IPS DF 4.7 (cell line): Measurements from ENCODE around the gene SLC2A8.

ENCODE experiments used
- DNase-seq: peaks from one replicate; pipeline ENCODE4 v3.0.0-alpha.2; 2013; ENCODE audit warnings: low spot score; ENCODE audit errors: extremely low read depth

The SLC2A8 gene, protein sequence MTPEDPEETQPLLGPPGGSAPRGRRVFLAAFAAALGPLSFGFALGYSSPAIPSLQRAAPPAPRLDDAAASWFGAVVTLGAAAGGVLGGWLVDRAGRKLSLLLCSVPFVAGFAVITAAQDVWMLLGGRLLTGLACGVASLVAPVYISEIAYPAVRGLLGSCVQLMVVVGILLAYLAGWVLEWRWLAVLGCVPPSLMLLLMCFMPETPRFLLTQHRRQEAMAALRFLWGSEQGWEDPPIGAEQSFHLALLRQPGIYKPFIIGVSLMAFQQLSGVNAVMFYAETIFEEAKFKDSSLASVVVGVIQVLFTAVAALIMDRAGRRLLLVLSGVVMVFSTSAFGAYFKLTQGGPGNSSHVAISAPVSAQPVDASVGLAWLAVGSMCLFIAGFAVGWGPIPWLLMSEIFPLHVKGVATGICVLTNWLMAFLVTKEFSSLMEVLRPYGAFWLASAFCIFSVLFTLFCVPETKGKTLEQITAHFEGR

DNA sequence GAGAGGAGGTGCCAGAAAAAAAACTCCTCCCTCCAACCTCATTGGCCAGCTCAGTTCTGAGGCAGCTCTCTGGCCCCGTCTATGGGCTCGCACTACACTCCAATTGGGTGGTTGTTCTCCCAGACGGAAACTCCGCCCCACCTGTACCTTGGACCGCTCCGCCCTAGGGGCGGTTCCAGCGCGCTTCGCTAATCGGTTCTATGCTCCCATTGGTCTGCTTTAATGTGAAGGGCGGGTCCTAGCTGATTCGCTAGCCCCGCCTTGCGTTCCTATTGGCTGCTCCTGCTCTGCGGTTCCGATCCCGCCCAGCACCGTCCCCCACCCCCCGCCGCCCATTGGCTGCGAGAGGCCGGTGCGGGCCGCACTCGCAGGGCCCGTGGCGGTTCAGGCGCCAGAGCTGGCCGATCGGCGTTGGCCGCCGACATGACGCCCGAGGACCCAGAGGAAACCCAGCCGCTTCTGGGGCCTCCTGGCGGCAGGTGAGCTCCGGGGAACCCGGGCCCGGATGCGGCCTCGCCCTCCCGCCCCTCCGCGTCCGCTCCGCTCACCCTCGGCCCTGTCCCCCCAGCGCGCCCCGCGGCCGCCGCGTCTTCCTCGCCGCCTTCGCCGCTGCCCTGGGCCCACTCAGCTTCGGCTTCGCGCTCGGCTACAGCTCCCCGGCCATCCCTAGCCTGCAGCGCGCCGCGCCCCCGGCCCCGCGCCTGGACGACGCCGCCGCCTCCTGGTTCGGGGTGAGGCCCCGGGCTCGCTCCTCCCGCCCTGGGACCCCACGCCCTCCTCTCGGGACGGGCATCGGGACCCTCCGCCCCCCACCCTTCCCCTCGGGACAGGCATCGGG lies at the start of gene SLC2A8:
Gene SLC2A8 (plus strand): TSS at position 362 of the 838 bp plus-strand sequence. CDS start 62 bp downstream, at position 424.
- DNase-seq, result peak; percentile 99

DNA sequence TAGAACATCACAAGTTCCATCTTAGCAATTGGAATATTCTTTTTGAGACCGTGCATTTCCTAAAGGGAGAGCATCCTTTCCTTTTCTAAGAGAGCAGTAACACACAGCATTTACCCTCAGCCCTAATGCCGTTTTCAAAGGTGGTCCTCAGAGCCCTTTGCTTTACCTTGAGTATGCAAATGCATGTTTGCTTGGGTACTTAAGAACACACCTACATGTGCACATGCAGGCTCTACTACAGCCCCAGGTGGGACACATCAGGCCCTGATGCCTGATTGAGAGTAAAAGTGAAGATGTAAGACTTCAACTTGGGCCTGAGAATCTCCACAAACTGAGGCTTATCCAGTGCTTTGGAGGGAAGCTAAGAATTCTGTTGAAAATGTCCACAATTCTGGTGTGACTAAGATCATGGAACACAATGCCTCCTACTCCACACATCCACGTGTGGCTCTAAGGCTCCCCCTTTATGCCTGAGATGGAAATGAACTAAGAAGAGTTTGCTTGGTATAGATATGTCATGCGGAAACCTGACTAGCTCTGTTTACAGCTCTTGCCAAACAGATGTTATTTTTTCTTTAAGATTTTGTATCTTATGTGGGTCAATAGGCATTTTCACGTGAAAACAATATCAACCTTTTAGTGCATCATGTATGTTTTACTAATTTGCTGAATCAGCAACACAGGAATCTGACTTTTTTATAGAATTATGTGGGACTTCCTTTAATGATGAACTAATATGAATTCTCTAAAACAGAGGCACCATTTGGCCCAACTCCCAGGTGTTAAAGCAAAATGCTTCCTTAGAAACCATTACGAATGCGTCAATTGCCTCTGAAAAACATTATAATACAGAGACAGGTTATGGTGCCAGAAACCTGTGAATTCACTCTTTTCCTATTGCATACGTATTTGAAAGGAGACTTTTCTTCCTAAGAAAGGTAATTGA lies 48.9 kb upstream of the SLC2A8 start:
- no peak for DNase-seq

DNA sequence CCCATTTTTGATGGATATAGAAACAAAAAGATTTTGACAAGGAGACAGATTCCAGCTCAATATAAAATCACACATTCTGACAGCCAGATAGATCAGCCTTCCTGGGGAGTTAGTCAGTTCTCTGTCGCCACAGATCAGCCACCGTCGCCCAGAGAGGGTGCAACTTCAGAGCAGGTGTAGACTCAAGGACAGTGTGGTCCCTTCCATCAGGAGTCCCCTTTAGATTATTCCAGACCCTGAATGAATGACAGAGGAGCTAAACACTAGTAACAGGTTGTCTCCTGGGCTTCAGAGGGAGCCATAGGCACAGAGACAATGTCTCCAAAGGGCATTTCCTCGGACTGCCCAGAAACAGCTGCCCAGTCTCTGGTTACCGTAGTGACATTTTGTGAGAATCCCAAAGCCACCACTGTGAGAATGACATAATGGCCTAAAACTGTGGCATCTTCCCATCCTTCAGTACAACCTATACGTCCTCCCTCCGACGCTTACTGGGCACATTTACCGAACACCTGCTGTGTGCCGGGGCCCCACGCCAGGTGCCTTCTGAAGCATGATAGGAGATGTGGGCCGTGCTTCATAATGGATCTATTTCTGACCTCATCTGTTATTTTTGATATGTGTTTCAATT lies 47.4 kb upstream of the SLC2A8 start:
- DNase-seq, result no peak

DNA sequence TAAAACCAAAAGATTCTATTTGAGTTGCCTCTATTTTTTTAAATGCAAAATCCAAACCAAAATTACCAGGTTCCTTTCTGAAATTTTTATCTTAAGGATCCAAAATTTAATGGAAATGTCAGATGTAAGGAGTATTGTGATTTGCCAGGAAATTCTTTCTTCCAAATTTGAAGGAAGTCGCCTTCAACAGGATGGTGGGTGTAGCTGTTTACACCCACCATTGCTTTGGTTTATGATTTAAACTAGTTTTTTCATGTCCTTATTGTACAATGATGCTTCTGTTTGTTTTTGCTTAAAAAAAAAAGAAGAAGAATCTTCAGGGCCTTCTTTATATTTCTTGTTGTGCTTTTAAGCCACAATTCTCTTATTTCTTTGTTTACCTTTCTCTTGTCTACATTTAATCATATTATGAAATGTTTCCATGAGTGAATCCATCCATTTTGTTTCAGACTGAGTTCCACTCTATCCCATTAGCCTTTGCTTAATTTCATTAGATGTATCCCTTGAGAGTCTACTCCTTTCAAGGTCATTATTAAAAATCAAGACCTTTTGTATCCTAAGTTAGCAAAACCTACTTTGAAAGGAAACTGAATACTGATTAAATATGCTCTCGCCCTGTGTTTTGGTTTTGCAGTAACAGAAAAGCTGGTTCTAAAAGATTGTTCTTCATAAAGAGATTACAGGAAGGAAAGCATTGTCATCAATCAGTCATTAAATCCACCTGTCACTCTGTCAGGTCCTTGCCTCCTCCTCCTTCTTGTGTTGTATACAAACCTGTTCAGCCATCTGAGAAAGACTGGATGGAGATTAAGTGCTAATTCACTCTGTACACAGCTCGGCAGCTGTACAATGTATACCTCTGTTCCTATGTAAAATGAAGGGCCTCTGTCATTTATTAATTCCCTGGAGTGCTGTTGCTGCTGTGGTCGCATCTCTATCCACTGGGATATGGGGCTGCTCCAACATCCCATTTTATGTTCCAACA lies 45.5 kb upstream of the SLC2A8 start:
- no peak for DNase-seq

DNA sequence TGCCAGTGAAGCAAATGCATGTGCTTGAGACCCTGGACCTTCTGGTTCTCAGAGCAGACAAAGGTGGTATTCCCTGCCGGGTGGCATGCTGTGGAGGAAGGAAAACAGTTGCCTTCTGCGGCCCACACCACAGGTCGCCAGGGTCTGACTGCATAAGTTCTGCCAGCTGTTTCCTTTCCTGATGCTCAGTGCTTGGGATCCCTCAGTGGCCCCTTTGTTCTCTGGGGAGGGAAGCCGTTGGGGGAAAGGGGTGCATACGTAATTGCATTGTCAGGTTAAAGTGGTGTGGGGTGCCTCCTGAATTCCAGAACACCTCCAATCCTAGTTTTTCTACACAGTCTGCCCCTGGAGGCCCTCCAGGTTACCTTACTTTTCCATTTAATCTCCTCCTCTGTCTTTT lies 43.1 kb upstream of the SLC2A8 start:
- DNase-seq, result peak; percentile 75

DNA sequence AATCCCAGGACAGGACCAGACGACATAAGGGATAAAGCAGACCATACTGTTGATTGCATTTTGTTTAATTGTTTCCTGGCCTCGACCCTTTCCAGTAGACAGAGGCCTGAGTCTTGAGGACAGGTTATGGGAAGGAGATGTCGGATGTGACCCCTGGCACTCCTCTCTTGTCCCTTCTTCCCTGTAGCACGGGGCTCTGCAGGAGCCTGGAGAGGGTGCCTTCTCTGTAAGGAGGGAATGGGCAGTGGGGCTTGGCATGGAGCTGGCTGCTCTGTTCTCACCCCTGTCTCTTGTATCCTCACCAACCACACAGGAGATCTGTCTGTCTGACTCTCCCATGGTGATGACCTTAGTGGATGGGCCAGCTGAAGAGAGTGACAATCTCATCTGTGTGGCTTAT lies 40.1 kb upstream of the SLC2A8 start:
- DNase-seq, result no peak

DNA sequence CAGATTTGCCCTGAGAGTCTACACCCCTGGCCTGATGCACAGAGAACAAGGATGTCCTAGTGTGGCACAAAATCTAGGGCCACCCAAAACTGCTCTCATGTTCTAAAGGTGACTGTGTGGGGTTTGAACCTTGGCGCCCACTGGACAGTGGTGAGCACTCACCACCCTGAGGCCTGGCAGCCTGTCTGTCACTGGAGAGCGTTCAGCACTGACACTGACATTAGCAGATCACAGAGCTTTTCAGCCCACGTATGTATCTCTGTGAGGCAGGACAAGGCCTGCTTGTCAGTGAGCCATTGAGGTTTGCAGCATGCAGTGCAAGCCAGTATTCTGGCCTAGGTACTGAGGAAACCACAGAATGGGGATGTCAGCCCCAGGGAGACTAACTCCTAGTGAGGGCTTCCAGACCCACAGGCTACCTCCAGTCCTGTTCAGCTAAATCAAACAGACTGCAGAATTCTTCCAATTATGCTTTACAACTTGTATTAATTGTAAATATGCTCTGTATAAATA lies 38.9 kb upstream of the SLC2A8 start:
- DNase-seq, result no peak

DNA sequence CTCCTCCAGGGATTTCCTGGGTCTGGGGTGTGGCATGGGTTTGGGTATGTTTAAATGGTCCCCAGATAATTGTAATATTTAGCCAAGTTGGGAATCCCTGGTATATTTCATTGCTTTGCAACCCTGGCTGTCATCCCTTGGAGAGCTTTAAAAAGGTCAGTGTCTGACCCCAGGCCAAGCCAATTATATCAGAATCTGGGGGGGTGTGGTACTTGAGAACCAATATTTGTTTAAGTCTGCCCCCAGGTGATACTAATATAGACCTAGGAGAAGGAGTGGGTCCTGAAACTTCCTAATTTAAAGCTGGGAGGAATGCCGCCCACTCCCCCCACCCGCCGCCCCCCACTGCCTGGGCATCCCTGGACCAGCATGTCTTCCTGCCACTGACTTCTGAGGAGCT lies 38.2 kb upstream of the SLC2A8 start:
- no peak for DNase-seq

DNA sequence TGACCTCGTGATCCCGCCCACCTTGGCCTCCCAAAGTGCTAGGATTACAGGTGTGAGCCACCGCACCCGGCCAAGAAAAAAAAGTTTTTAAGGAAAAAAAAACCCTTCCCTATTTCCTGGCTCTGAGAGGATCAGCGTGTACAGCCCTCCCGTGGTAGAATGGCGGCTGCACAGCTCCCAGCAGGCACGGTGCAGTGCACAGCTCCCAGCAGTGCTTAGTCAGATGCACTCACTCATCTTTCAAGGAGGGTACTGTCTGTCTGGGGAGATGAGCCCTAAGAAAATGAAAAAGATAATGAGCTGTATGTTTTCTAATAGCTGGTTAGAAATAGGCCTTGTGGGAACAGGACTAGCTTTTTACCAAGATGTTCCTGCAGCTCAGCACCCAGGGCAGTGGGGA lies 36.7 kb upstream of the SLC2A8 start:
- DNase-seq, result no peak

DNA sequence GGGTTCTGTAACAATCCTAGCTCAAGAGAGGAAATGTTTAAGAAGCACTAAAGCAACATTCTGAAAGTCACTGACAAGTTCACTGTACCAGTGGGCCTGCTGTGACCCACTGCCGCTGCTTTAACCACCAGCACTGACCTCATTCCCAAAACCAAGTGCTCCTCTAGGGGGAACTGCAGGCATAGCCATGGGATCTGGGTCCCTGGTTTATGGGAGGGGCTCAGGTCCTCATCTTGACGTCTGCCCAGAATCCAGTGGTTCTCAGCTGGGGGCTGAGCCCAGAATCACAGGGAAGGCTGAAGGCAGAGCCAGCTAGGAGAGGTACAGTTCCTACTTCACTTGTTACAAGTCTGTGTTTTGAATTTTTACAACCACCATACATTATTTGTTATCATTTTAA lies 36.1 kb upstream of the SLC2A8 start:
- peak; percentile 41 for DNase-seq

DNA sequence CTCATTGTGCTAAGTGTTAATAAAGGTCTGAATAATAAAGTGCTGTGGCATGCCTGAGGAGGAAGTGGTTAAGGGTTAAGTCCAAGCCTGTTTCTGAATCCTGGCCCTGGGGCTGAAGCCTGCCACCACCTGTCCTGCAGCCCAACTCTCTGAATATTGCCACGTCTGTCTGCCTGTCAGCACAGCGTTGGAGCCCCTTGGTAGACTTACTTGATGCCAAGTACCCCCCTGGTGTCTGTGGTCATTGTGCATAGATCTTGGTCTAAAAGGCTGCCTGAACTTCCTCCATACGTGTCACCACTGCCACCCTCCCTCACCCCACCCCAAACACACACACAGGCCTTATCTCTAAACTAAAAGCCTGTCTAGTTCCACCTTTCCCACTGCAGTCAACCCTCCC lies 35.4 kb upstream of the SLC2A8 start:
- no peak for DNase-seq

DNA sequence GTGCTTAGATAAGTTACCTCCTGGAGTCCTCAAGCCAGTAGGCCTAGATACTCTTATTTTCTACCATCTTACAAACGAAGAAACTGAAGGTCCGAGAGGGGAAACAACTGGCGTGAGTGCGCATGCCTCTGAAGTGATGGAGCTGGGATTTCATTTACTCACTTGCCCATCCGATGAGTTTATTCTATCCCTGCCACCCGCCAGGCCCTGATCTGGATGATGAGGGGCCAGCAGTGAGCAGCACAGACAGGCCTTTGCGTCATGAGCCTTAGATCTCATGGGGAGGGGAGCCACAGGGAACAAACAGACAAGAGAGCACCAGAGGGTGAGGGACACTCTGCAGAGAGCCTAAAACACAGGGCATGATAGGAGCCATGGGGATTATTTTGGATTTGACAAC lies 34.1 kb upstream of the SLC2A8 start:
- DNase-seq, result no peak

DNA sequence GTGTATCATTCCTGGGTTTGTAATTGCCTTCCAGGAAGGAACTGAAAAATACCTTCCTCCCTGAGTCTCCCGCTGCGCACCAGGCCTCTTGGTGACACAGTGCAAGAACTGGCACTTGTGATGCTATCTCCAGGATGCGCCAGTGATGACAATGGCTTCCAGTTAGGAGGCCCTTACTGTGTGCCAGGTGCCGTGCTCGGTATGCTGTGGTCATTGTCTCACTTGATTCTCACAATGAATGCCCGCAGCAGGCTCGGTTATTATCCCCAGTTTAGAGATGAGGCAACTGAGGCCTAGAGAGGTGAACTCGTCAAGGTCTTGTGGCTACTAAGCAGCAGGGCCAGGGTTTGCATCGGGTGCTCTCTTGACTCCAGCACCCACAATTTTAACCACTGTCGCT lies 31.5 kb upstream of the SLC2A8 start:
- no peak for DNase-seq

DNA sequence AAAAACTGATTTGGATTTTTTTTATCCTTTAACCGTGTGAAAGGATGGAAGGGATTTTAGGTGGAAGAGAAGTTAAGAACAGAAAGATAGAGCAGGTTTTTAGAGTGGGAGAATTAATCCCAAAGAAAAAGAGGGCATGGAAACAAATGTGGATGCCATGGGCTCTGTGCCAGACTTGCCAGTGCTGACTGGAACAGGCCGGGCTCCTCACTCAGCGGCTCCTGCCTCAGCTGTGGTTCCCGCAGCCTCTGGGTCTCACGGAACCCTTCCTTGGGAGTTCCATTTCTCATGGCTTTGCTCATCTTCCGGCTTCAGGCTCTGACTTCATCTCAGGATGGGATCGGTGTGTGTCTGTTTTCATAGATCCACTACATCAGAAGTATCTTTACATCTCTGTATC lies 30.4 kb upstream of the SLC2A8 start:
- no peak for DNase-seq

DNA sequence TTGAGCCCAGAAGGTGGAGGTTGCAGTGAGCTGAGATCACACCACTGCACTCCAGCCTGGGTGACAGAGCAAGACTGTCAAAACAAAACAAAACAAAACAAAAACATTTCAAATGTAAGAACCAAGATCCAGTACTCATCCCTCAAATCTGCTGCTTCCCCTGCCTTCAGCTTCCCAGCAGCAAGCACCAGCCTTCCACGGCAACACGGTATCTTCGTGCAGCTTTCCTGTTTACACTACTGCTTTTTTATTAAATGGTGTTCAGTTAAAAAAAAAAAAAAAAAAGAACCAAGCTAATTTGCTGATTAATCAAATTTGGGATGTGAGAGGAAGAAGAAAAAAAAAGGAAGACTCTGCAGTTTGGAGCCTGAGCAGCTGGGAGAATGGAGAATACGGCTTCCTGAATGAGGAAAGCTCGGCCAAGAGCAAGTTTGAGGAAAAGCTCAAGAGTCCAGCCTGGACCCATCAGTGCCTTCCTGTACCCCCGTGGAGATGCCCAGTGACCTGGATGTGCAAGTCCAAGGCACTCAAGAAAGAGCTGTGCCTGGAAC lies 28.0 kb upstream of the SLC2A8 start:
- no peak for DNase-seq

DNA sequence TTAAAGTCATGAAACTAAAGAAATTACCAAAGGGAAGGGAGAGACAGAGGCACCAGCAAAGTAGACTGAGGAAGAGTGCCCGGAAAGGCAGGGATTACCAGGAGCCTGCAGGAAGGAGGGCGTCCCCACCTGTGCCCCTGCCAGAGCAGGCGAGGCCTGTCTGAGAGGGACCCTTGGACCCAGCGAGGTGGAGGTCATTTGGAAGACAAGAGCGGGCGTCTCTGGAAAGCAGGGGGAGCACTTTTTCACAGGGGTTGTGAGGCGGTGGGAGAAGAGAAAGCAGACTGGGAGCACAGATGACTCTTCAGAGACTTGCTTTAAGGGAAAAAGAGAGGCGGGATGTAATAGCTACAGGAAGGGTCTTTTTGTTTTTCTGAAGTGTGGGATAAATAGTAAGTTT lies 27.5 kb upstream of the SLC2A8 start:
- DNase-seq, result no peak

DNA sequence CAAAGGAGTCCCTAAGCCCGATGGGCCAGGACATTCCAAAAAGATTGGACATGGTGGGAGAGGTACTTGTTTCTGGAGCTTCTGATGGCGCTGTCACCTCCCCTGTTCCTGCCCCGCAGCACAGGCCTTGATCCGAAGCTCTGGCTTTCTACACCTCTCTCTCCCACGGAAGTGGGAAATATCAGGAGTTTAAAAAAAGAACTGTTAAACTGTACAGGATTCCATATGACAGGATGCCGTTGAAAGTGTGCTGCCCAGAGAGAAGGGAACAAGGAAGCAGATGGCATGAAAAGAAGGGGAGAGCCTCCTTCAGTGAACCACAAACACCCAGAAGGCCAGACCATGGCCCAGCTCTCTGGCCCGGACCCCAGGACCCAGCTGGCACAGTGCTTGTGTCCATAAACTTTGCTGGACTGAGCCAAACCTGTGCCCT lies 26.8 kb upstream of the SLC2A8 start:
- DNase-seq, result no peak

DNA sequence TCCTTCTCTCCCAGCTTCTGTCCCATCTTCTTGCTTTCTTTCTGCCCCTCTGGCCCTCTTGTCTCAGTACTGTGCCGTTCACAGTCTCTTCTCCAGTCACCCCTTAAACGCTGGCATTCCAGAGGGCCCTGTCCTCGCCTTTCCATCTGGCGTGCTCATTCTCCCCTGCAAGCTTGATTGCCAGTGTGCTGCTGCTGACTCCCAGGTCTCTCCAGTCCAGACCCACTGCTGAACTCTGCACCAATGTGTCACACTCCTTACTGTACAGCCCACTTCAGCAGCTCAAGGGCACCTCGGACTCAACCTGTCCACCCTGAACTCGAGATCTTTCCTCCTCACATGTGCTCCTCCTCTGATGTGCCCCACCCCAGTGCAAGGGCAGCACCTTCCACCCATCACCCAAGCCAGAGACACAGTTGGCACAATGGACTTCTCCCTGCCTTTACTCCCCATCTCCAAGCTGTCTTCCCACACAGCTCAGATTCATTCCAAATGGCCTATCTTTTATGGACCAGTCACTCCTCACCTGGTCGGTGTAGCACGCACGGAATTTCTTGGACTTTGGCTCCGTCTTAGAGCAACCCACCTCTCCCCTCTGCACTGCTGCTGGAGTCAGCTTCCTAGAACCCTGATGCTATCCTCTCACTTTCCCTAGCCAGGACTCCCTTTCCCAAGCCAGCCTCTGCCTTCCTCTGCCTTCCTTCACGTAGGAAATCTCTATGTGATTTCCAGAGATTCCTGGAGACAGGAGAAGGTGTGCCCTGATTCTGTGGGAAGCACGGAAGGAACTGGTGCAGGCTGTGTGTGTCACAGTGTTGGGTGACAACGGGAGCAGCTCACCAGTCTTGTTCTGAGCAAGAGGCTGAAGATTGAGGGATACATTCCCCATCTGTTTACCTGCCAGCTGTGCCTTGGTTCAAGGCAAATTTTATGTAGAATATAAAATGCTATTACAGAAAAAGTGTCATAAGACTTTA lies 26.0 kb upstream of the SLC2A8 start:
- no peak for DNase-seq
